Type B pancreatic cell (in vitro differentiated cells): Measurements from ENCODE around the gene ZNF423. TPM values are rescaled to one million over a fixed set of nuclear protein-coding genes. Genes with fewer than 3 reads are reported as not detected.

Source experiments
- DNase-seq: peaks from one replicate; pipeline ENCODE4 v3.0.0; 2021; ENCODE audit warnings: mixed read lengths; ENCODE audit not compliant: unreplicated experiment; ENCODE audit errors: extremely low spot score
- H3K27ac Mint-ChIP-seq: 2 replicates; pipeline ENCODE4 v1.8.0; 2021; ENCODE audit warnings: mild to moderate bottlenecking, mixed read lengths
- H3K27me3 Mint-ChIP-seq: 2 replicates; pipeline ENCODE4 v1.8.0; 2021; ENCODE audit warnings: mixed read lengths
- H3K36me3 Mint-ChIP-seq: 2 replicates; pipeline ENCODE4 v1.8.0; 2021; ENCODE audit warnings: mixed read lengths
- H3K4me1 Mint-ChIP-seq: one replicate; pipeline ENCODE4 v1.8.0; 2021; ENCODE audit warnings: mixed read lengths; ENCODE audit not compliant: unreplicated experiment
- H3K4me3 Mint-ChIP-seq: 2 replicates; pipeline ENCODE4 v1.8.0; 2021; ENCODE audit warnings: mild to moderate bottlenecking, mixed read lengths
- H3K9me3 Mint-ChIP-seq: 2 replicates; pipeline ENCODE4 v1.8.0; 2021; ENCODE audit warnings: mixed read lengths
- total RNA-seq: library from RNA; stranded (reverse); gene quantifications from 2 replicates; pipeline ENCODE4 v1.2.1, GENCODE V29; 2021; ENCODE audit warnings: low replicate concordance
- TF ChIP-seq, protein P1 (sequence below): fragments of 200-600 bp; sonication (generic); conservative IDR thresholded peaks from 2 replicates; pipeline ENCODE4 v1.5.0; 2021; ENCODE audit warnings: antibody characterized with exemption, mild to moderate bottlenecking

ZNF423 gene
- total RNA-seq, 1 donor from 2014 or later: 72.6 TPM

DNA sequence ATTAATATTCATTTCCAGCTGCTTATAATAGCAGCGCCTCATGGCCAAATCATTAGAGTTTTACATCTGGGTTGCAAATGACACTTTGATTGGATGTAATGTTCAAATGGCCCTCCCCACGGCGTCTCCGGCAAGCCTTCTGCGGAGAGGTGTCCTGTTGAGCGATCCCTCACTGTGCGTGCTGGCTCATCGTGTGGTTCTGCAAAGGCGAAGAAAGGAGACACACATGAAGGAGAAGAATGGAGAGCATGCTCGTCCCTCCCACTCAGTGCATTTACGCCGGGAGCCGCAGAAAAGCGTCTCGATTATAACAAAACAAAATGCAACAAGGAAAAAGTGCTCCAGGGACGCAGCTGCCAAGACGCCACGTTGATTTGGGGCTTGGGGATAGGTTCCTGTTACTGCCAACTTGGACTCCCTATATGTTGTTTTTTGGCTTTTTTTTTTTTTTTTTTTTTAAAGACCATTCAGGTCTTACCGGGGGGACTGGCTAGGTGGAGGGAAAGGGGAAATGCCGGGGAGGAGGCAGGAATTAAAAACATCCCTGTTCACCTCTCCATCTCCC lies 364.7 kb downstream of the ZNF423 start:
- DNase-seq: no peak
- TF ChIP-seq, protein P1, sequence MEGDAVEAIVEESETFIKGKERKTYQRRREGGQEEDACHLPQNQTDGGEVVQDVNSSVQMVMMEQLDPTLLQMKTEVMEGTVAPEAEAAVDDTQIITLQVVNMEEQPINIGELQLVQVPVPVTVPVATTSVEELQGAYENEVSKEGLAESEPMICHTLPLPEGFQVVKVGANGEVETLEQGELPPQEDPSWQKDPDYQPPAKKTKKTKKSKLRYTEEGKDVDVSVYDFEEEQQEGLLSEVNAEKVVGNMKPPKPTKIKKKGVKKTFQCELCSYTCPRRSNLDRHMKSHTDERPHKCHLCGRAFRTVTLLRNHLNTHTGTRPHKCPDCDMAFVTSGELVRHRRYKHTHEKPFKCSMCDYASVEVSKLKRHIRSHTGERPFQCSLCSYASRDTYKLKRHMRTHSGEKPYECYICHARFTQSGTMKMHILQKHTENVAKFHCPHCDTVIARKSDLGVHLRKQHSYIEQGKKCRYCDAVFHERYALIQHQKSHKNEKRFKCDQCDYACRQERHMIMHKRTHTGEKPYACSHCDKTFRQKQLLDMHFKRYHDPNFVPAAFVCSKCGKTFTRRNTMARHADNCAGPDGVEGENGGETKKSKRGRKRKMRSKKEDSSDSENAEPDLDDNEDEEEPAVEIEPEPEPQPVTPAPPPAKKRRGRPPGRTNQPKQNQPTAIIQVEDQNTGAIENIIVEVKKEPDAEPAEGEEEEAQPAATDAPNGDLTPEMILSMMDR: no peak
- H3K4me3 Mint-ChIP-seq: peak overlapping the region; percentile 24
- H3K27ac Mint-ChIP-seq: peak overlapping the region; percentile 16
- peaks cover 1% of the 10 kb centered on the region for H3K36me3 Mint-ChIP-seq
- no peaks in the 10 kb centered on the region for H3K27me3 Mint-ChIP-seq
- peaks cover 15% of the 10 kb centered on the region for H3K4me1 Mint-ChIP-seq
- no peaks in the 10 kb centered on the region for H3K9me3 Mint-ChIP-seq

DNA sequence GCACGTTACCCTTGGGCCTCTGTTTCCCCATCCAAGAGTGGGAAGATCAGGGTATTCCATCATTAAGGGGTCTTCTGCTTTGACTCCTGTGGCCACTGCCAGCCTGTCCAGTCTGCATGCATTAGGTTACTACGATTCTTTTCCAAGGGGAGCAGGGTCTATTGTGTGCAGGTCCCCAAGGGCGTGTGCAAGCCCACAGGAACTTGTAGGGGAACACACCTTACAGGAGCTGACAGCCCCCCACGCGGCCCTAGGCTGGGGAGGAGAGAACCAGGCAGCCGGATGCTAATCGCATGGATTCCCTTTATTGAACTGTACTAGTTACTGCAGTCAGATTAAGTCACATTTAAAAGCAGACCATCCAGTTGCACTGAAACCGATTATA lies 365.6 kb downstream of the ZNF423 start:
- Mint-ChIP-seq H3K36me3 (no peaks in the 10 kb centered on the region), H3K4me1 (peaks cover 15% of the 10 kb centered on the region), H3K9me3 (no peaks in the 10 kb centered on the region), H3K27me3 (peaks cover 3% of the 10 kb centered on the region), H3K27ac (no peak overlapping the region), H3K4me3 (no peak overlapping the region)
- DNase-seq: no peak
- TF ChIP-seq, protein P1: no peak

DNA sequence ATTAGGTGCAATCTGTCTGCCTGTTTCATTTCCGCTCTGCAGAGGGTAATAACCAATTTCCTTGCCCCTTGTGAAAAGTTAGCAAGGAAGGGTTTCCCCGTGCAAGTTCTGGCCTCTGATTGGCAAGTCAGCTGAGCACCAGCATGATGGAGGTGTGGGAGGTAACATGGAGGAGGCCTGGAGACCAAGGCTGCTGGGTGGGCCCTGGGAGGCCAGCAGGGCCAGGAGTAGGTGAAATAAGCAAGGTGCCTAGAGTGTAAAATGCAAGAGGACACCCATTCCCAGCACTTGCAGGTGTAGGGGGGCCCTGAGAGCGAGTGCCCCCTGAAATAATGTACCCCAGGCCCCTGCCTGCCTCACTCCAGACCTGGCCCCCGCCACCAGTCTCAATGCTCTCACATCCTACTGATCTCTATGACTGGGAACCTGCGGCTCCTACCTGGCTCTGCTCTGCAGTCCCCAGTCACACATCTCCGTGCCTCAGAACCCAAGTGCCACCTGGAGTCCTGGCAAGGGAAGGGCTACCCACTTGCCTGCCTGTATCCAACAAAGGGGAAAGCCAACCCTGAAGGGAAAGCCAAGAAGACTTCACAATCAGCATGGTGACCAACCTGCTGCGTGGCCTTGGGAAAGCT lies 366.1 kb downstream of the ZNF423 start:
- Mint-ChIP-seq H3K36me3 (no peaks in the 10 kb centered on the region), H3K4me1 (peaks cover 13% of the 10 kb centered on the region), H3K27ac (no peak overlapping the region), H3K27me3 (peaks cover 3% of the 10 kb centered on the region), H3K9me3 (no peaks in the 10 kb centered on the region), H3K4me3 (no peak overlapping the region)
- TF ChIP-seq, protein P1: no peak
- DNase-seq: no peak

DNA sequence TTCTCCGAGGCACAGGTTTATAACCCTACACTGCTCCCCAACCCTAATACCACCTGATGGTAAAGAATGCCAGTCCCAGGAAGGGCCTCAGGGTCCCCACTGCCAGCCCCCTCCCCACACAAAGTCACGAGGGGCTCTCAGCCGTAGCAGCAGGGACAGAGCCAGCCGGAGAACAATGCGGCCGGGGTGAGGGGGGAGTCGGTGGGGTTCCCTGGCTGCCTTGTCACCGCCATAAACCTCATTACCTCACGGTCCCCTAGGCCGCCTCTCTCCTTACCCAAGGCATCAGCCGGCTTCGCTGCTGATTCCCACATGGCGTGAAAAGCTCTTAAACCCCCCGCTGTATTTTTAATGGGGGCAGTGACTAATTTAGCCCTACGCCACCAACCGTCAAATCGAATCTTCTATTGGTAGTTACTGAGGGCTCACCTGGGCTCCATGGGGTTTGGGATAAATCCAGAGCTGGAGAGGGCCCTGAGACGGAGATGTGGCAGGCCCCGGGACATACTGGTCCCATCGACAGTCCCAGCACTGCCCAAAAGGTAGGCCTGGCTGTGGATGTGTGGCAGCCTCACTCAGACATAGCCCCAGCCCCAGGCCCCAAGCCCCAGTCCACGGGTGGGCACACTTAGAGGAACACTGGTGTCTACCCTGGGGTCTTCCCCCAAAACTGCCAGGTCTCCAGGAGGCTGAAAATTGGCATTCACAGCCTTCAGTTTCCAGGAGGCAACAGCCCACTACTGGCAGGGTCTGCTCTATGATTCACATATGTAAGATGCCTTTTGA lies 367.0 kb downstream of the ZNF423 start:
- Mint-ChIP-seq H3K9me3 (no peaks in the 10 kb centered on the region), H3K36me3 (no peaks in the 10 kb centered on the region), H3K4me1 (peaks cover 10% of the 10 kb centered on the region), H3K27ac (no peak overlapping the region), H3K27me3 (peaks cover 3% of the 10 kb centered on the region), H3K4me3 (no peak overlapping the region)
- TF ChIP-seq, protein P1: no peak
- no peak for DNase-seq

DNA sequence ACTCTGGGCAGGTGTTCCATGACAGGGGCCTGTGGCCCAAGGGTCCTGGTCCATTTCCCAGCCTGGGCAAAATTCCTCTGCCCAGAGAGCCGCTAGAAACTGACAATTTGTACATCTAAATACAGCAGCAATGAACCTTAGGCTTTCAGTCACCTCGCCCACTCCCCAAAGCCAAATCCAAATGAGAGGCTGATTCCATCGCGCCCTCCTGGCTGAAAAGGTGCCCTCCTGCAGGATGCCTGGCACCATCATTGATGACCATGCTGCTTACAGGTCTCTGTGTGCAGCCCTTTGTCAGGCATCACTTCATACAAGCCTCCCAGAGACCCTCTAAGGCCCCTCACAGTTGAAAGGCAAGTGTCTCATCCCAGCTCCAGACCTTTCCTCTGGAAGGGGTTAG lies 367.6 kb downstream of the ZNF423 start:
- no peak overlapping the region for H3K27ac Mint-ChIP-seq
- peaks cover 8% of the 10 kb centered on the region for H3K4me1 Mint-ChIP-seq
- H3K4me3 Mint-ChIP-seq: no peak overlapping the region
- TF ChIP-seq, protein P1: no peak
- H3K27me3 Mint-ChIP-seq: peaks cover 3% of the 10 kb centered on the region
- H3K36me3 Mint-ChIP-seq: no peaks in the 10 kb centered on the region
- DNase-seq: no peak
- H3K9me3 Mint-ChIP-seq: no peaks in the 10 kb centered on the region
